ENCODE data around the gene PRPF6. TPM values are rescaled to one million over a fixed set of nuclear protein-coding genes. Genes with fewer than 3 reads are reported as not detected.

PRPF6 gene
- total and polyA plus RNA-seq, 2 of the 13 experiments (the other 11 are each of a cell fraction or from before 2014, with no cell fraction given): 63.7 to 101 TPM

- FAIRE-seq (peak; percentile 88), ATAC-seq (peak; percentile 9), DNase-seq (ENCODE audit: low spot score) (peak; percentile 81)
- BruUV-seq (replicated peaks): TSS peak; percentile 78
- Histone ChIP-seq H3K4me3 (replicated peaks in 1 of 3; ENCODE audit: insufficient read depth in 1 of 3, low read depth in 2 of 3, low read length in 3 of 3) (peak overlapping the region; percentile 73 to 90 (median 89)), H3K27ac (ENCODE audit: extremely low read length, insufficient read depth, low read length) (peak overlapping the region; percentile 84), H2AFZ (ENCODE audit: low read length) (no peak overlapping the region), H3K4me2 (ENCODE audit: low read depth, low read length) (peak overlapping the region; percentile 77), H3K9me3 (ENCODE audit: low read length) (no peaks in the 10 kb centered on the region), H3K79me2 (ENCODE audit: insufficient read depth, low read length) (peaks cover 13% of the 10 kb centered on the region), H3K9ac (ENCODE audit: insufficient read depth, low read depth, low read length) (peak overlapping the region; percentile 91), H3K36me3 (replicated peaks in 1 of 2; ENCODE audit: control insufficient read depth in 1 of 2, insufficient read depth in 2 of 2, low read length in 2 of 2) (peaks cover 18 to 25% of the 10 kb centered on the region in 2 experiments), H4K20me1 (ENCODE audit: insufficient read depth, low read length) (no peaks in the 10 kb centered on the region), H3K27me3 (ENCODE audit: control insufficient read depth in 1 of 2, insufficient read depth in 2 of 2, low read length in 2 of 2) (no peaks in the 10 kb centered on the region), H3K4me1 (ENCODE audit: insufficient read depth, low read length) (peaks cover 48% of the 10 kb centered on the region)
- ChIA-PET POLR2A (interaction anchor here (0.5 to 3.6 kb wide), 12 partner anchors 9 to 328 kb away, joined by 3 to 78 read pairs (median 6); partner anchors contain the start of genes PRPF6, SAMD10, SLC2A4RG and TPD52L2), CTCF (ENCODE audit: low intra/inter-chr PET ratio, low total read pairs) (no interaction called here)
- intact Hi-C loops (cut with micrococcal nuclease; ENCODE audit: unreplicated experiment): loop anchor here (10.0 kb wide), 1 partner anchor 1604 kb away; the partner anchor contains the start of gene LAMA5
- in situ Hi-C loops (cut with HindIII; ENCODE audit: extremely low pct_ligation_motif_present, low pct_unique_long_range_greater_than_20kb): no loop called here
- 2% methylated on average over 28 of the region's 70 CpGs for WGBS (ENCODE audit: low lambda C conversion rate)
- TF ChIP-seq SOX5 (CRISPR knock-in tag; IDR thresholded peaks at IDR 0.05; ENCODE audit: borderline replicate concordance) (peak; percentile 27; the same call in 1 of the 2 replicates), TP53 (CRISPR knock-in tag; conservative IDR thresholded peaks at IDR 0.05) (no peak), BRD4 (CRISPR knock-in tag; IDR thresholded peaks at IDR 0.05) (0 out of 2 replicates have a peak, but pooled peaks have one; percentile 36), MXD4 (CRISPR knock-in tag; IDR thresholded peaks at IDR 0.05) (peak; percentile 58; the same call in 1 of the 2 replicates), YEATS4 (CRISPR knock-in tag; IDR thresholded peaks at IDR 0.05; ENCODE audit: borderline replicate concordance) (peak; percentile 60), ZNF225 (CRISPR knock-in tag; IDR thresholded peaks at IDR 0.05) (peak; percentile 57; the same call in 1 of the 2 replicates), ZNF138 (CRISPR knock-in tag; IDR thresholded peaks at IDR 0.05; ENCODE audit: low read depth) (peak; percentile 58; the same call in 1 of the 2 replicates), FOXO1 (CRISPR knock-in tag; IDR thresholded peaks at IDR 0.05) (no peak; the same call in 1 of the 2 replicates), ZNF276 (CRISPR knock-in tag; IDR thresholded peaks at IDR 0.05; ENCODE audit: low read depth) (peak; percentile 77), ATF5 (CRISPR knock-in tag; IDR thresholded peaks at IDR 0.05; ENCODE audit: low read depth) (0 out of 2 replicates have a peak, but pooled peaks have one; percentile 49), ZNF747 (CRISPR knock-in tag; IDR thresholded peaks at IDR 0.05; ENCODE audit: borderline replicate concordance) (no peak), SNAI1 (CRISPR knock-in tag; IDR thresholded peaks at IDR 0.05; ENCODE audit: borderline replicate concordance) (peak; percentile 83; the same call in 1 of the 2 replicates), GPN1 (CRISPR knock-in tag; IDR thresholded peaks at IDR 0.05; ENCODE audit: borderline replicate concordance) (peak; percentile 76; the same call in 1 of the 2 replicates), YEATS2 (CRISPR knock-in tag; IDR thresholded peaks at IDR 0.05; ENCODE audit: borderline replicate concordance) (peak; percentile 73; the same call in 1 of the 2 replicates), HNRNPUL1 (IDR thresholded peaks at IDR 0.05; ENCODE audit: low read depth, low read length) (no peak), TRIM22 (IDR thresholded peaks at IDR 0.05) (no peak), NFATC3 (CRISPR knock-in tag; IDR thresholded peaks at IDR 0.05) (no peak), POLR2A (IDR thresholded peaks at IDR 0.05; ENCODE audit: insufficient read depth in 1 of 2, low read depth in 2 of 2, low read length in 2 of 2) (peak; percentile 44 to 49), HNRNPL (IDR thresholded peaks at IDR 0.05; ENCODE audit: low read depth, low read length) (peak; percentile 82; the same call in 1 of the 2 replicates), RAD21 (CRISPR knock-in tag; IDR thresholded peaks at IDR 0.05) (no peak; the same call in none of the 2 replicates), FIP1L1 (IDR thresholded peaks at IDR 0.05; ENCODE audit: borderline replicate concordance, insufficient read depth, low read depth, low read length) (no peak)
Measured at GRCh38 chr20:63968928-63969760, 11.8 kb upstream of the PRPF6 start.

Measured in HepG2 (cell line).